Keratinocyte (primary cell): ENCODE results near the gene PDS5B. TPM values are rescaled to one million over a fixed set of nuclear protein-coding genes. Genes with fewer than 3 reads are reported as not detected.

Experiments
- DNase-seq: peaks from one replicate; pipeline ENCODE4 v3.0.0-alpha.2; 2011; ENCODE audit warnings: low read depth, missing footprints, low spot score
- FAIRE-seq: peaks from 2 replicates; lab custom pipeline; 2011; peaks lifted over from hg19 to GRCh38; lab: Jason Lieb, UNC
- H2AFZ ChIP-seq: 2 replicates; pipeline ENCODE4 v1.6.0; 2012; ENCODE audit warnings: low read length, control low read depth, inconsistent platforms; ENCODE audit not compliant: control insufficient read depth
- H3K27ac ChIP-seq: 2 replicates; pipeline ENCODE4 v1.5.1; 2011; ENCODE audit warnings: low read length; ENCODE audit not compliant: control insufficient read depth, insufficient read depth
- H3K27me3 ChIP-seq: 3 replicates; pipeline ENCODE4 v1.6.0; 2011; ENCODE audit warnings: low read length; ENCODE audit not compliant: control insufficient read depth, insufficient read depth; ENCODE audit errors: extremely low read depth
- H3K36me3 ChIP-seq, 2 experiments: 2 replicates in 1 of 2; 3 replicates in 1 of 2; pipeline ENCODE4 v1.5.1; 2011; ENCODE audit warnings: low read length in 2 of 2, mild to moderate bottlenecking in 1 of 2; ENCODE audit not compliant: control insufficient read depth in 2 of 2, insufficient read depth in 2 of 2; ENCODE audit errors: extremely low read depth in 1 of 2
- H3K4me1 ChIP-seq: 3 replicates; pipeline ENCODE4 v1.5.1; 2011; ENCODE audit warnings: low read length; ENCODE audit not compliant: control insufficient read depth, insufficient read depth; ENCODE audit errors: extremely low read depth
- H3K4me2 ChIP-seq: 3 replicates; pipeline ENCODE4 v1.6.0; 2011; ENCODE audit warnings: low read depth, low read length; ENCODE audit not compliant: control insufficient read depth, insufficient read depth; ENCODE audit errors: extremely low read depth
- H3K4me3 ChIP-seq, 3 experiments: fragments of 200-600 bp in 1 of 3; sonication (generic) in 1 of 3; 2 replicates in 2 of 3; 3 replicates in 1 of 3; pipeline ENCODE4 v1.5.1; 2011 to 2016; ENCODE audit warnings: low read length in 3 of 3, mild to moderate bottlenecking in 3 of 3, control low read depth in 2 of 3, inconsistent platforms in 1 of 3, low read depth in 1 of 3, mixed read lengths in 1 of 3, mixed run types in 1 of 3, moderate library complexity in 1 of 3; ENCODE audit not compliant: control insufficient read depth in 2 of 3, insufficient read depth in 2 of 3; ENCODE audit errors: extremely low read depth in 1 of 3
- H3K79me2 ChIP-seq: 2 replicates; pipeline ENCODE4 v1.6.0; 2012; ENCODE audit warnings: low read length; ENCODE audit not compliant: control insufficient read depth, insufficient read depth
- H3K9ac ChIP-seq: 3 replicates; pipeline ENCODE4 v1.6.0; 2011; ENCODE audit warnings: low read length; ENCODE audit not compliant: control insufficient read depth, insufficient read depth; ENCODE audit errors: extremely low read depth
- H3K9me1 ChIP-seq: 3 replicates; pipeline ENCODE4 v1.6.0; 2011; ENCODE audit warnings: low read length; ENCODE audit not compliant: control insufficient read depth, insufficient read depth; ENCODE audit errors: extremely low read depth
- H3K9me3 ChIP-seq: 2 replicates; pipeline ENCODE4 v1.5.1; 2012; ENCODE audit warnings: low read depth, low read length; ENCODE audit not compliant: control insufficient read depth
- H4K20me1 ChIP-seq: 3 replicates; pipeline ENCODE4 v1.6.0; 2011; ENCODE audit warnings: low read length; ENCODE audit not compliant: control insufficient read depth, insufficient read depth; ENCODE audit errors: extremely low read depth
- EZH2 ChIP-seq: IDR thresholded peaks from one replicate; pipeline ENCODE4 v1.6.1; 2012; ENCODE audit warnings: inconsistent platforms, mild to moderate bottlenecking, low read length, moderate library complexity
- dilution Hi-C: fragments of 300-500 bp; cut with MboI; formaldehyde crosslinking; loops from one replicate; pipeline ENCODE4 v1.7.0; 2020; ENCODE audit warnings: low sequenced_read_pairs; ENCODE audit not compliant: extremely low pct_ligation_motif_present
- polyA plus RNA-seq, 5 experiments: library from polyadenylated mRNA; depleted of rRNA in 3 of 5; stranded (reverse) in 3 of 5; stranded (forward) in 1 of 5; unstranded in 1 of 5; fragments of >200 nt; gene quantifications; 1 replicate in 1 of 5; 2 replicates in 3 of 5; 3 replicates in 1 of 5; pipeline versions ENCODE4 v1.2.1 to v1.2.3, GENCODE V29; 2011 to 2012; ENCODE audit warnings: missing spikeins in 2 of 5, low read depth in 1 of 5, low replicate concordance in 1 of 5
- TF ChIP-seq, protein P1 (sequence below), 3 experiments: IDR thresholded peaks in 1 of 3; conservative IDR thresholded peaks in 1 of 3; optimal IDR thresholded peaks in 1 of 3; 2 replicates in 2 of 3; 3 replicates in 1 of 3; pipeline versions ENCODE3 to v1.5.1; 2011; ENCODE audit warnings: low read length in 3 of 3, mild to moderate bottlenecking in 3 of 3, moderate library complexity in 2 of 3, control low read depth in 1 of 3, inconsistent platforms in 1 of 3; ENCODE audit not compliant: insufficient read depth in 2 of 3; ENCODE audit errors: extremely low read depth in 1 of 3

The PDS5B gene
- polyA plus RNA-seq, 1 donor (not counting 4 experiments of a cell fraction or from before 2014, with no cell fraction given) = 6.9 TPM

DNA sequence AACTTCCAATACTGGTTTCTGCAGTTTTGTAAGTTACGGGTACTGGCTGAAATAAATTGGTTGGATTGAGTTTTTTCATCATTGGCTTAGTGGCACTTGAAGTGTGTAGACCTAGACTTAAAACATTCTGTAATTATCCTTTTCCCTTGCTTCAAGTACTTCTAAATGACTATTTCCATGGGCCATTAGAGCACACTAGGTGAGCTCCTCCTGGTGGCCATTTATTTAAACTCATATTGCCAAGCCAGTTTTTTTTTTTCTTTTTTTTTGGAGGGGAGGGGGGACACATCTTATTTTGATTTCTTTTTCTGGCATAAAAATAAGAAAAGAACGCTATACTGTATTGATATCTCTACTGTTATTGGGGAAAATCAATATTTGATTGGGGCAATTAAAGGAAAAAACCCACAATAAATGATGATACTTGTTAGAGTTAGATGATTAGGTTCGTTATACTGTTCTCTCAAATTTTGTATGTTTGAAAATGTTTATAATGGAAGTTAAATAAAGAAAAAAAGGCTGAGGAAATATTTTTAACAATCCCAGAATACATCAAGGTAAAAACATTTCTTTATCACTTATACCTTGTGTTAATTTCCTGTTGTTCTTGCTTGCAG, 82.9 kb downstream of the PDS5B start:
- no peak overlapping the region for H3K27ac ChIP-seq
- no peaks in the 10 kb centered on the region for H3K27me3 ChIP-seq
- H4K20me1 ChIP-seq = no peaks in the 10 kb centered on the region
- H3K4me3 ChIP-seq = no peak overlapping the region
- no peak for FAIRE-seq
- dilution Hi-C loops = no loop called here
- DNase-seq = no peak
- no peak overlapping the region for H2AFZ ChIP-seq
- no peaks in the 10 kb centered on the region for H3K79me2 ChIP-seq
- H3K9me1 ChIP-seq = no peaks in the 10 kb centered on the region
- no peak overlapping the region for H3K4me2 ChIP-seq
- H3K36me3 ChIP-seq = peaks cover 0 to 3% of the 10 kb centered on the region in 2 experiments
- no peak overlapping the region for H3K9ac ChIP-seq
- H3K4me1 ChIP-seq = no peaks in the 10 kb centered on the region
- H3K9me3 ChIP-seq = no peaks in the 10 kb centered on the region
- TF ChIP-seq EZH2 = no peak
- TF ChIP-seq, protein P1, sequence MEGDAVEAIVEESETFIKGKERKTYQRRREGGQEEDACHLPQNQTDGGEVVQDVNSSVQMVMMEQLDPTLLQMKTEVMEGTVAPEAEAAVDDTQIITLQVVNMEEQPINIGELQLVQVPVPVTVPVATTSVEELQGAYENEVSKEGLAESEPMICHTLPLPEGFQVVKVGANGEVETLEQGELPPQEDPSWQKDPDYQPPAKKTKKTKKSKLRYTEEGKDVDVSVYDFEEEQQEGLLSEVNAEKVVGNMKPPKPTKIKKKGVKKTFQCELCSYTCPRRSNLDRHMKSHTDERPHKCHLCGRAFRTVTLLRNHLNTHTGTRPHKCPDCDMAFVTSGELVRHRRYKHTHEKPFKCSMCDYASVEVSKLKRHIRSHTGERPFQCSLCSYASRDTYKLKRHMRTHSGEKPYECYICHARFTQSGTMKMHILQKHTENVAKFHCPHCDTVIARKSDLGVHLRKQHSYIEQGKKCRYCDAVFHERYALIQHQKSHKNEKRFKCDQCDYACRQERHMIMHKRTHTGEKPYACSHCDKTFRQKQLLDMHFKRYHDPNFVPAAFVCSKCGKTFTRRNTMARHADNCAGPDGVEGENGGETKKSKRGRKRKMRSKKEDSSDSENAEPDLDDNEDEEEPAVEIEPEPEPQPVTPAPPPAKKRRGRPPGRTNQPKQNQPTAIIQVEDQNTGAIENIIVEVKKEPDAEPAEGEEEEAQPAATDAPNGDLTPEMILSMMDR (optimal IDR thresholded peaks at IDR 0.05 in 1 of 3, IDR thresholded peaks at IDR 0.05 in 1 of 3, conservative IDR thresholded peaks at IDR 0.05 in 1 of 3; ENCODE audit: extremely low read depth in 1 of 3, insufficient read depth in 2 of 3, low read length in 3 of 3) = peak in 2 of 3 experiments; percentile 63 to 64

DNA sequence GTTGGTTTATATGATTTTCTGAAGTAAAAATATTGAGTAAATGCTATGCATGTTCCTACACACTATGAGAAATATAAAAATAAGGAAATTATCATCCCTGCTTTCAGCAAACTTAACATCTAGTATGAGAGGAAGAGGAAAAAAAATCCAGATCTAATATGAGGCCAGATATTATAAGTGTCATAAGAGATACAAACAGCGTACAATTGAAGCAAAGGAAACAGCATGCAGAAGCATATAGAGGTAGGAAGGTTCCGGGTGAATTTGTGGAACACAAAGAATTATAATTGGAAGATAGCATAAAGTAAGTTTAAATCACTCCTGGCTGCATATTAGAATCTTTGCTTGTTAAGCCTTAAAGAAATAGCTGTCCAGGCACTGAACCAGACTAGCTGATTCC, 88.3 kb downstream of the PDS5B start:
- Histone ChIP-seq H3K36me3 (no peaks in the 10 kb centered on the region), H3K27ac (no peak overlapping the region), H3K27me3 (no peaks in the 10 kb centered on the region), H3K9me3 (no peaks in the 10 kb centered on the region), H3K9me1 (no peaks in the 10 kb centered on the region), H3K9ac (no peak overlapping the region), H3K79me2 (no peaks in the 10 kb centered on the region), H3K4me2 (no peak overlapping the region), H4K20me1 (no peaks in the 10 kb centered on the region), H3K4me1 (no peaks in the 10 kb centered on the region), H2AFZ (no peak overlapping the region), H3K4me3 (no peak overlapping the region)
- dilution Hi-C loops = no loop called here
- TF ChIP-seq, protein P1 (optimal IDR thresholded peaks at IDR 0.05 in 1 of 3, IDR thresholded peaks at IDR 0.05 in 1 of 3, conservative IDR thresholded peaks at IDR 0.05 in 1 of 3; ENCODE audit: extremely low read depth in 1 of 3, insufficient read depth in 2 of 3, low read length in 3 of 3) = no peak
- no peak for TF ChIP-seq EZH2
- FAIRE-seq = no peak
- DNase-seq = no peak
